ENCODE data around the gene SGPP2.

Gene SGPP2

DNA sequence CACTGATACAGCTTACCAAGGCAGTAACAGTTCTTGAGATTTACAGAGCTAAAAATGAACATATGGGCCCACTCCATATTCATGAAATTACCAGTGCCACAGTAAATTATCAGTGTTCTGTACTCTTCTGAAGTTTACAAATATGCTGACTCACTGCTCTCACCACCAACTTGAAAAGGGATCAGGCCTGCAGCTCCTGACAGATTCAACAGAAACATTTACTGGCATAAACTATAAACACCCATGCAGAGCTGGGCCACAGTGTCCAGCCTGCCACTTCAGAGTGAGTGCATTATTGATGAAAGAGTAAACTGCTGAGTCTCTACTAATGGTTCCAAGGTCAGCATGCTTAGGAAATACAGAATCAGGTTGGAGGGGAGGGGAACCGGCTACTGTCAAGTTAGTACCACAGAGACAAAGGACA lies 148.4 kb downstream of the SGPP2 start:
- Histone ChIP-seq H3K4me1 (ENCODE audit: insufficient read depth, low read length) (no peaks in the 10 kb centered on the region), H4K20me1 (ENCODE audit: insufficient read depth, low read length) (no peaks in the 10 kb centered on the region), H3K27ac (ENCODE audit: low read length) (peak overlapping the region; percentile 41; the same call in 1 of the 2 replicates), H3K9ac (ENCODE audit: low read depth, low read length) (no peak overlapping the region), H3K27me3 (ENCODE audit: insufficient read depth, low read length, poor library complexity) (no peaks in the 10 kb centered on the region), H3K9me3 (ENCODE audit: insufficient read depth, low read length, severe bottlenecking) (no peaks in the 10 kb centered on the region), H3K4me3 (ENCODE audit: low read depth in 1 of 2, low read length in 2 of 2) (no peak overlapping the region), H3K4me2 (ENCODE audit: insufficient read depth, low read length) (no peak overlapping the region), H3K36me3 (ENCODE audit: insufficient read depth, low read length) (peaks cover 61% of the 10 kb centered on the region), H2AFZ (ENCODE audit: low read depth, low read length) (no peak overlapping the region), H3K79me2 (ENCODE audit: insufficient read depth, low read length) (no peaks in the 10 kb centered on the region)
- TF ChIP-seq, protein P1, sequence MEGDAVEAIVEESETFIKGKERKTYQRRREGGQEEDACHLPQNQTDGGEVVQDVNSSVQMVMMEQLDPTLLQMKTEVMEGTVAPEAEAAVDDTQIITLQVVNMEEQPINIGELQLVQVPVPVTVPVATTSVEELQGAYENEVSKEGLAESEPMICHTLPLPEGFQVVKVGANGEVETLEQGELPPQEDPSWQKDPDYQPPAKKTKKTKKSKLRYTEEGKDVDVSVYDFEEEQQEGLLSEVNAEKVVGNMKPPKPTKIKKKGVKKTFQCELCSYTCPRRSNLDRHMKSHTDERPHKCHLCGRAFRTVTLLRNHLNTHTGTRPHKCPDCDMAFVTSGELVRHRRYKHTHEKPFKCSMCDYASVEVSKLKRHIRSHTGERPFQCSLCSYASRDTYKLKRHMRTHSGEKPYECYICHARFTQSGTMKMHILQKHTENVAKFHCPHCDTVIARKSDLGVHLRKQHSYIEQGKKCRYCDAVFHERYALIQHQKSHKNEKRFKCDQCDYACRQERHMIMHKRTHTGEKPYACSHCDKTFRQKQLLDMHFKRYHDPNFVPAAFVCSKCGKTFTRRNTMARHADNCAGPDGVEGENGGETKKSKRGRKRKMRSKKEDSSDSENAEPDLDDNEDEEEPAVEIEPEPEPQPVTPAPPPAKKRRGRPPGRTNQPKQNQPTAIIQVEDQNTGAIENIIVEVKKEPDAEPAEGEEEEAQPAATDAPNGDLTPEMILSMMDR (IDR thresholded peaks at IDR 0.05; ENCODE audit: borderline replicate concordance, extremely low read depth, low read length, poor library complexity, severe bottlenecking): no peak
- no peak for TF ChIP-seq EZH2 (IDR thresholded peaks at IDR 0.05; ENCODE audit: borderline replicate concordance, low read depth, low read length, severe bottlenecking)
- DNase-seq (no peak), ATAC-seq (ENCODE audit: insufficient read depth, low read depth) (peak; percentile 53; the same call in 2 of the 3 replicates)

DNA sequence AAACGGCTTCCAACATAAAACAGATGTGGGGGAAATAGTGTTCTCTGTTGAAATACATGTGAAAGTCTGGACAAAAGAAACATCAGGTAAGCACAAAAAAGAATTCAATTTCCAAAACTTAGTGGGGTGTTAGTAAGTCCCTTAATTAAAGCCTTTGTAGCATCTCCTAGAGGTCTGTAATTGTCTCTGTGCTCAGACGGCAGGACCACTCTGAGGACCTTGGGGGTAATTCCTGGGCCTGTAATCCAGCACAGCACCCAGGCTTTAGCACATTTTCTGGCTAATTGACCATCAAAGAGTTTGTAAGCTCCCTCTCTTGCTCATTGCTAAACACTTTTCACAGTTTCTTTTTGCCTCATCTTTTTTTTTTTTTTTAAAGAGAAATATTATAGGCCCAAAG lies 151.3 kb downstream of the SGPP2 start:
- Histone ChIP-seq H3K79me2 (ENCODE audit: insufficient read depth, low read length) (no peaks in the 10 kb centered on the region; the same call in 1 of the 2 replicates), H3K9me3 (ENCODE audit: insufficient read depth, low read length, severe bottlenecking) (no peaks in the 10 kb centered on the region), H3K27ac (ENCODE audit: low read length) (no peak overlapping the region), H2AFZ (ENCODE audit: low read depth, low read length) (no peak overlapping the region), H3K4me2 (ENCODE audit: insufficient read depth, low read length) (no peak overlapping the region), H3K4me3 (ENCODE audit: low read depth in 1 of 2, low read length in 2 of 2) (no peak overlapping the region), H4K20me1 (ENCODE audit: insufficient read depth, low read length) (no peaks in the 10 kb centered on the region; the same call in 1 of the 2 replicates), H3K4me1 (ENCODE audit: insufficient read depth, low read length) (no peaks in the 10 kb centered on the region), H3K9ac (ENCODE audit: low read depth, low read length) (no peak overlapping the region), H3K27me3 (ENCODE audit: insufficient read depth, low read length, poor library complexity) (no peaks in the 10 kb centered on the region), H3K36me3 (ENCODE audit: insufficient read depth, low read length) (peaks cover 60% of the 10 kb centered on the region)
- DNase-seq (no peak), ATAC-seq (ENCODE audit: insufficient read depth, low read depth) (no peak)
- TF ChIP-seq, protein P1 (IDR thresholded peaks at IDR 0.05; ENCODE audit: borderline replicate concordance, extremely low read depth, low read length, poor library complexity, severe bottlenecking): no peak
- TF ChIP-seq EZH2 (IDR thresholded peaks at IDR 0.05; ENCODE audit: borderline replicate concordance, low read depth, low read length, severe bottlenecking): no peak

DNA sequence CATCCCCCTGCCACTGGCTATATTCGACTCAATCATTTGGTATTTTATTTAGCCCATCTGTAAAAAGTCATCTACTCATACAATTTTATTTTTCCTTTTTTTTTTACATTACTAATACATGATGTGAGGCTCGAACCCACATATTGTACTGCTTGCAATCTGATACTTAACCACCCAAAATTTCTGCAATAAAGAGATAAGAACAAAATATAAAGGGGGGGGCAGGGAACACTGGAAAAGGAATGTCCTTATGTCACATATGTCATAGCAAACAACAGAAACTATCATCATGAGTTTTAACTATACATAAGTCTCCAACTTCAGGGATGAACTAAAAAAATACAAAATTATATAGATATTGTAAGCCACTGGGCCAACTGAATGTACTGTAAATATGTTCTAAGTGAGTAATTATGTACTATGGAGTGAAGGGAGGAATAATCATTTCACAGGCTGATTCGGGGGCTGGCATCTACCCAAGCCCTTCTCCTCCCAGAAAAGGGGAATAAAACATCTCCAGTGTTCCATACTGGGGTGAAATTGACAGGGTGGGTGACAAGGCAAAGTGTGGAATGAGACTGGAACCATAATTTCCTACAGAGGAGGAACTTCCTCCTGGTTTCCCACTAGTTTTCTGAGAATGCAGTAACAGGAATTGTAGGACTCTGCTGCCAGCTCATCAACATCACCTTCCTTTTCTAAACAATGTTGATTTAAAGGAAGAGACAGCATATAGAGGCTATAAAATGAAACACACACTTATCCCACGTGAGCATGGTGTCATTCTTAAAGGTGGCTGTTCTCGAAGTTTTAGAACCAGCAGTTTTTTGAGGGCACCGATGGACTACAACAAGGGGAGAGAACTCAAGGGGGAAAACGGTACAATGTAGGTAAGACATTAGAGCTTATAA lies 152.1 kb downstream of the SGPP2 start:
- H3K4me3 ChIP-seq (ENCODE audit: low read depth in 1 of 2, low read length in 2 of 2): no peak overlapping the region
- no peak for TF ChIP-seq EZH2 (IDR thresholded peaks at IDR 0.05; ENCODE audit: borderline replicate concordance, low read depth, low read length, severe bottlenecking)
- TF ChIP-seq, protein P1 (IDR thresholded peaks at IDR 0.05; ENCODE audit: borderline replicate concordance, extremely low read depth, low read length, poor library complexity, severe bottlenecking): no peak
- H3K36me3 ChIP-seq (ENCODE audit: insufficient read depth, low read length): peaks cover 55% of the 10 kb centered on the region
- H3K79me2 ChIP-seq (ENCODE audit: insufficient read depth, low read length): no peaks in the 10 kb centered on the region; the same call in 1 of the 2 replicates
- no peak overlapping the region for H3K9ac ChIP-seq (ENCODE audit: low read depth, low read length)
- no peak for DNase-seq
- no peaks in the 10 kb centered on the region; the same call in 1 of the 2 replicates for H4K20me1 ChIP-seq (ENCODE audit: insufficient read depth, low read length)
- no peak overlapping the region for H3K4me2 ChIP-seq (ENCODE audit: insufficient read depth, low read length)
- no peaks in the 10 kb centered on the region for H3K4me1 ChIP-seq (ENCODE audit: insufficient read depth, low read length)
- no peak overlapping the region for H3K27ac ChIP-seq (ENCODE audit: low read length)
- H3K27me3 ChIP-seq (ENCODE audit: insufficient read depth, low read length, poor library complexity): no peaks in the 10 kb centered on the region
- no peaks in the 10 kb centered on the region for H3K9me3 ChIP-seq (ENCODE audit: insufficient read depth, low read length, severe bottlenecking)
- ATAC-seq (ENCODE audit: insufficient read depth, low read depth): no peak
- H2AFZ ChIP-seq (ENCODE audit: low read depth, low read length): no peak overlapping the region
